ENCODE data around the gene BCL6.

- no peak for TF ChIP-seq CTCF (IDR thresholded peaks at IDR 0.05)
- TF ChIP-seq EP300 (IDR thresholded peaks at IDR 0.05) = no peak
- TF ChIP-seq POLR2A (IDR thresholded peaks at IDR 0.05) = no peak
These were observed 782 bp upstream of the BCL6 start for GRCh38 chr3:187746059-187746441.
